CD4-positive, alpha-beta T cell treated with Interleukin-12 subunit alpha and Interleukin-12 subunit beta, for 1 hour (primary cell): ENCODE data around the gene PPP1R15B.

Experiments used
- DNase-seq: peaks from one replicate; pipeline ENCODE4 v3.0.0-alpha.2; 2020

The PPP1R15B gene

GRCh38 chr1:204411451-204412204, at the start of gene PPP1R15B:
Gene PPP1R15B, minus strand, starts transcription at chr1:204411817. Its CDS starts 406 bp downstream, at chr1:204411411.
- peak; percentile 99 for DNase-seq

GRCh38 chr1:204460346-204460745, 48.7 kb upstream of the PPP1R15B start:
- DNase-seq: no peak

- DNase-seq: no peak
Measured at GRCh38 chr1:204459706-204460105, 48.1 kb upstream of the PPP1R15B start.

GRCh38 chr1:204457666-204458065, 46.0 kb upstream of the PPP1R15B start:
- DNase-seq: no peak

- DNase-seq: no peak
Measured at GRCh38 chr1:204456826-204457442, 45.3 kb upstream of the PPP1R15B start.

GRCh38 chr1:204455831-204456145, 44.2 kb upstream of the PPP1R15B start:
- DNase-seq: no peak

- DNase-seq: no peak
Measured at GRCh38 chr1:204455063-204455830, 43.6 kb upstream of the PPP1R15B start.

GRCh38 chr1:204454476-204454875, 42.9 kb upstream of the PPP1R15B start:
- DNase-seq: no peak

- DNase-seq: peak; percentile 88
Measured at GRCh38 chr1:204453141-204453772, 41.6 kb upstream of the PPP1R15B start.

- DNase-seq: no peak
Measured at GRCh38 chr1:204451352-204452124, 39.9 kb upstream of the PPP1R15B start.

GRCh38 chr1:204450461-204451257, 39.0 kb upstream of the PPP1R15B start:
- DNase-seq: no peak

GRCh38 chr1:204449678-204450280, 38.2 kb upstream of the PPP1R15B start:
- no peak for DNase-seq

- no peak for DNase-seq
Measured at GRCh38 chr1:204448991-204449677, 37.5 kb upstream of the PPP1R15B start.

- DNase-seq: no peak
Measured at GRCh38 chr1:204448344-204448964, 36.8 kb upstream of the PPP1R15B start.

- no peak for DNase-seq
Measured at GRCh38 chr1:204447736-204448135, 36.1 kb upstream of the PPP1R15B start.

GRCh38 chr1:204447190-204447589, 35.6 kb upstream of the PPP1R15B start:
- DNase-seq: no peak

GRCh38 chr1:204446413-204447111, 34.9 kb upstream of the PPP1R15B start:
- DNase-seq: peak; percentile 85

GRCh38 chr1:204445860-204446412, 34.3 kb upstream of the PPP1R15B start:
- DNase-seq: peak; percentile 52
